ENCODE results near the gene TCF25.
A peak's percentile ranks its signal among the peaks of the same experiment; 100 is the strongest.
"Not testable (repeated sequence)": the region's sequence is repeated elsewhere in the genome, so short reads cannot be mapped to it uniquely, and the experiment has no call there.

Gene TCF25

GRCh38 chr16:89913408-89914387 is 40.3 kb downstream of the TCF25 start:
- H3K27ac ChIP-seq (ENCODE audit: low read depth in 2 of 2, low read length in 2 of 2) = no peak overlapping the region
- peaks cover 8 to 15% of the 10 kb centered on the region in 2 donors for H3K4me1 ChIP-seq (ENCODE audit: control insufficient read depth in 2 of 2, insufficient read depth in 2 of 2, low read length in 2 of 2)
- H3K9ac ChIP-seq (ENCODE audit: low read depth in 1 of 2, low read length in 2 of 2) = no peak overlapping the region
- no peak overlapping the region for H3K4me3 ChIP-seq (ENCODE audit: low read length in 2 of 2)
- no peaks in the 10 kb centered on the region for H3K9me3 ChIP-seq (ENCODE audit: control insufficient read depth in 2 of 2, low read length in 2 of 2)
- peaks cover 8 to 22% of the 10 kb centered on the region in 2 donors for H3K36me3 ChIP-seq (ENCODE audit: control insufficient read depth in 2 of 2, insufficient read depth in 2 of 2, low read length in 2 of 2)
- H3K27me3 ChIP-seq (ENCODE audit: control insufficient read depth in 2 of 2, insufficient read depth in 2 of 2, low read length in 2 of 2) = peaks cover 0 to 1% of the 10 kb centered on the region in 2 donors

GRCh38 chr16:89914642-89915285 is 41.4 kb downstream of the TCF25 start:
- not testable (repeated sequence) for H3K9me3 ChIP-seq (ENCODE audit: control insufficient read depth in 2 of 2, low read length in 2 of 2); H3K9ac ChIP-seq (ENCODE audit: low read depth in 1 of 2, low read length in 2 of 2); H3K27me3 ChIP-seq (ENCODE audit: control insufficient read depth in 2 of 2, insufficient read depth in 2 of 2, low read length in 2 of 2); H3K27ac ChIP-seq (ENCODE audit: low read depth in 2 of 2, low read length in 2 of 2); H3K4me3 ChIP-seq (ENCODE audit: low read length in 2 of 2)
- Histone ChIP-seq H3K4me1 (ENCODE audit: control insufficient read depth in 2 of 2, insufficient read depth in 2 of 2, low read length in 2 of 2) (peaks cover 8 to 19% of the 10 kb centered on the region in 2 donors), H3K36me3 (ENCODE audit: control insufficient read depth in 2 of 2, insufficient read depth in 2 of 2, low read length in 2 of 2) (peaks cover 6 to 18% of the 10 kb centered on the region in 2 donors)

GRCh38 chr16:89915303-89916232 is 42.2 kb downstream of the TCF25 start:
- Histone ChIP-seq H3K4me1 (ENCODE audit: control insufficient read depth in 2 of 2, insufficient read depth in 2 of 2, low read length in 2 of 2) (peaks cover 8 to 19% of the 10 kb centered on the region in 2 donors), H3K27ac (ENCODE audit: low read depth in 2 of 2, low read length in 2 of 2) (no peak overlapping the region), H3K9me3 (ENCODE audit: control insufficient read depth in 2 of 2, low read length in 2 of 2) (no peaks in the 10 kb centered on the region), H3K9ac (ENCODE audit: low read depth in 1 of 2, low read length in 2 of 2) (no peak overlapping the region), H3K36me3 (ENCODE audit: control insufficient read depth in 2 of 2, insufficient read depth in 2 of 2, low read length in 2 of 2) (peaks cover 6 to 15% of the 10 kb centered on the region in 2 donors), H3K27me3 (ENCODE audit: control insufficient read depth in 2 of 2, insufficient read depth in 2 of 2, low read length in 2 of 2) (peaks cover 6 to 8% of the 10 kb centered on the region in 2 donors), H3K4me3 (ENCODE audit: low read length in 2 of 2) (no peak overlapping the region)

- Histone ChIP-seq H3K36me3 (ENCODE audit: control insufficient read depth in 2 of 2, insufficient read depth in 2 of 2, low read length in 2 of 2) (no peaks in the 10 kb centered on the region), H3K27me3 (ENCODE audit: control insufficient read depth in 2 of 2, insufficient read depth in 2 of 2, low read length in 2 of 2) (peaks cover 8 to 13% of the 10 kb centered on the region in 2 donors), H3K9me3 (ENCODE audit: control insufficient read depth in 2 of 2, low read length in 2 of 2) (no peaks in the 10 kb centered on the region), H3K27ac (ENCODE audit: low read depth in 2 of 2, low read length in 2 of 2) (peak overlapping the region in 1 of 2 donors; percentile 61), H3K4me1 (ENCODE audit: control insufficient read depth in 2 of 2, insufficient read depth in 2 of 2, low read length in 2 of 2) (peaks cover 8 to 23% of the 10 kb centered on the region in 2 donors), H3K9ac (ENCODE audit: low read depth in 1 of 2, low read length in 2 of 2) (no peak overlapping the region), H3K4me3 (ENCODE audit: low read length in 2 of 2) (peak overlapping the region; percentile 47 to 52)
Observed at GRCh38 chr16:89917773-89918452, 44.5 kb downstream of the TCF25 start.

- Histone ChIP-seq H3K27ac (ENCODE audit: low read depth in 2 of 2, low read length in 2 of 2) (peak within 1 kb of the TSS in 1 of 2 donors; percentile 61), H3K9ac (ENCODE audit: low read depth in 1 of 2, low read length in 2 of 2) (no peak within 1 kb of the TSS), H3K36me3 (ENCODE audit: control insufficient read depth in 2 of 2, insufficient read depth in 2 of 2, low read length in 2 of 2) (no peaks in the 10 kb centered on the region), H3K9me3 (ENCODE audit: control insufficient read depth in 2 of 2, low read length in 2 of 2) (no peaks in the 10 kb centered on the region), H3K4me3 (ENCODE audit: low read length in 2 of 2) (peak within 1 kb of the TSS; percentile 47 to 52), H3K27me3 (ENCODE audit: control insufficient read depth in 2 of 2, insufficient read depth in 2 of 2, low read length in 2 of 2) (peaks cover 8 to 14% of the 10 kb centered on the region in 2 donors), H3K4me1 (ENCODE audit: control insufficient read depth in 2 of 2, insufficient read depth in 2 of 2, low read length in 2 of 2) (peaks cover 8 to 26% of the 10 kb centered on the region in 2 donors)
Observed at GRCh38 chr16:89918453-89919347, 45.3 kb downstream of the TCF25 start, which contains the start of gene MC1R. TSS of gene MC1R (plus strand) at chr16:89918862. CDS start at chr16:89919259, 397 bp downstream.

- no peaks in the 10 kb centered on the region for H3K36me3 ChIP-seq (ENCODE audit: control insufficient read depth in 2 of 2, insufficient read depth in 2 of 2, low read length in 2 of 2)
- H3K9me3 ChIP-seq (ENCODE audit: control insufficient read depth in 2 of 2, low read length in 2 of 2) = no peaks in the 10 kb centered on the region
- H3K27ac ChIP-seq (ENCODE audit: low read depth in 2 of 2, low read length in 2 of 2) = no peak overlapping the region
- H3K4me3 ChIP-seq (ENCODE audit: low read length in 2 of 2) = no peak overlapping the region
- H3K4me1 ChIP-seq (ENCODE audit: control insufficient read depth in 2 of 2, insufficient read depth in 2 of 2, low read length in 2 of 2) = peaks cover 8 to 26% of the 10 kb centered on the region in 2 donors
- peaks cover 17 to 23% of the 10 kb centered on the region in 2 donors for H3K27me3 ChIP-seq (ENCODE audit: control insufficient read depth in 2 of 2, insufficient read depth in 2 of 2, low read length in 2 of 2)
- H3K9ac ChIP-seq (ENCODE audit: low read depth in 1 of 2, low read length in 2 of 2) = no peak overlapping the region
Observed at GRCh38 chr16:89919535-89920406, 46.4 kb downstream of the TCF25 start.

GRCh38 chr16:89920723-89921122 is 47.3 kb downstream of the TCF25 start:
- no peak overlapping the region for H3K27ac ChIP-seq (ENCODE audit: low read depth in 2 of 2, low read length in 2 of 2)
- peaks cover 8 to 30% of the 10 kb centered on the region in 2 donors for H3K4me1 ChIP-seq (ENCODE audit: control insufficient read depth in 2 of 2, insufficient read depth in 2 of 2, low read length in 2 of 2)
- no peaks in the 10 kb centered on the region for H3K9me3 ChIP-seq (ENCODE audit: control insufficient read depth in 2 of 2, low read length in 2 of 2)
- H3K27me3 ChIP-seq (ENCODE audit: control insufficient read depth in 2 of 2, insufficient read depth in 2 of 2, low read length in 2 of 2) = peaks cover 23% of the 10 kb centered on the region in 2 donors
- no peak overlapping the region for H3K9ac ChIP-seq (ENCODE audit: low read depth in 1 of 2, low read length in 2 of 2)
- no peaks in the 10 kb centered on the region for H3K36me3 ChIP-seq (ENCODE audit: control insufficient read depth in 2 of 2, insufficient read depth in 2 of 2, low read length in 2 of 2)
- no peak overlapping the region for H3K4me3 ChIP-seq (ENCODE audit: low read length in 2 of 2)

GRCh38 chr16:89921131-89921701 is 47.8 kb downstream of the TCF25 start:
- Histone ChIP-seq H3K27me3 (ENCODE audit: control insufficient read depth in 2 of 2, insufficient read depth in 2 of 2, low read length in 2 of 2) (peaks cover 23% of the 10 kb centered on the region in 2 donors), H3K4me3 (ENCODE audit: low read length in 2 of 2) (no peak overlapping the region), H3K36me3 (ENCODE audit: control insufficient read depth in 2 of 2, insufficient read depth in 2 of 2, low read length in 2 of 2) (no peaks in the 10 kb centered on the region), H3K4me1 (ENCODE audit: control insufficient read depth in 2 of 2, insufficient read depth in 2 of 2, low read length in 2 of 2) (peaks cover 8 to 30% of the 10 kb centered on the region in 2 donors), H3K9ac (ENCODE audit: low read depth in 1 of 2, low read length in 2 of 2) (no peak overlapping the region), H3K27ac (ENCODE audit: low read depth in 2 of 2, low read length in 2 of 2) (peak overlapping the region in 1 of 2 donors; percentile 52), H3K9me3 (ENCODE audit: control insufficient read depth in 2 of 2, low read length in 2 of 2) (no peaks in the 10 kb centered on the region)

Data from mucosa of rectum (tissue), 2 donors.